ENCODE data around the gene AGXT. TPM values are rescaled to one million over a fixed set of nuclear protein-coding genes. Genes with fewer than 3 reads are reported as not detected.

AGXT gene
- total RNA-seq, 4 donors from 2014 or later, result 1.5 TPM; not detected in 3

DNA sequence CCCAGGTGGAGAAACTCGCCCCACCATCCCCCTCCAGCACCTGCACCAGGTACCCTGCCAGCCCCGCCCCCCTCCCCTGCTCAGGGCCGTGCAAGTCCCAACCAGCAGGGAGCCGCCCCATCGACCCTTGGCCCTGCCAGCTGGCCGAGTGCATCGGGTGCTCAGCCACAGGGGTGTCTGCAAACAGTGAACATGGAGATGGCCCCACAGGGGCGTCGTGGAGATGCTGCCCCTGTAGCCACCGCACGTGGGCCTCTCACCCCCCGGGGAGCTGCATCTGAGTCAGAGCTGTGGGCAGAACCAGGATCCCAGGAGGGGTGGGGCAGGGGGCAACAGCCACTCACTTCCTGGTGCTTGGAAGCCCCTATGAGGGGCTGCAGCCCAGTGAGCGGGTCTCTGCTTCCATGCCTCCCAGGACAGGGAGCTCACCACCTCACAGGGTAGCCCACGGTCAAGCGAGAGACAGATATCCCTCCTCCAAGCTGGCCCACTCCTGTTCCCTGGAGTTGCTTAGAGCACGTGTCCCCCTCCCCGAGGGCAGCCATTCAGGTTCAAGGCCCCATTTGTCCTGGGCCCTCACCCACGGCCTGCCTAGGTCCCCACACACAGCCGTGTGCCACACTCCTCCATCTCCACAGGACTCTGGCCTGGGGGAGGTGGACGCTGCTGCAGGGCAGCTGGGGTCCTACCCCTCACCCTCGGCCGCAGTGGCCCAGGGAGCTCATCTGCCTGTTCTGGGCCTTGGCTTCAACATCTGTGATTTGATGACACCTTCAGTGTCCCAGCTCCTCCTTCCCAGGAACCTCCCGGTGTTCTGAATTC lies 28.5 kb downstream of the AGXT start:
- DNase-seq, result peak in 2 of 3 donors; percentile 68 to 82
- H3K4me3 ChIP-seq, result no peak overlapping the region
- H3K9me3 ChIP-seq, result no peaks in the 10 kb centered on the region
- H3K27ac ChIP-seq, result no peak overlapping the region
- no peaks in the 10 kb centered on the region for H3K27me3 ChIP-seq
- peaks cover 0 to 16% (median 0%) of the 10 kb centered on the region in 4 donors for H3K4me1 ChIP-seq
- TF ChIP-seq POLR2A (IDR thresholded peaks at IDR 0.05), result no peak
- TF ChIP-seq, protein P1, sequence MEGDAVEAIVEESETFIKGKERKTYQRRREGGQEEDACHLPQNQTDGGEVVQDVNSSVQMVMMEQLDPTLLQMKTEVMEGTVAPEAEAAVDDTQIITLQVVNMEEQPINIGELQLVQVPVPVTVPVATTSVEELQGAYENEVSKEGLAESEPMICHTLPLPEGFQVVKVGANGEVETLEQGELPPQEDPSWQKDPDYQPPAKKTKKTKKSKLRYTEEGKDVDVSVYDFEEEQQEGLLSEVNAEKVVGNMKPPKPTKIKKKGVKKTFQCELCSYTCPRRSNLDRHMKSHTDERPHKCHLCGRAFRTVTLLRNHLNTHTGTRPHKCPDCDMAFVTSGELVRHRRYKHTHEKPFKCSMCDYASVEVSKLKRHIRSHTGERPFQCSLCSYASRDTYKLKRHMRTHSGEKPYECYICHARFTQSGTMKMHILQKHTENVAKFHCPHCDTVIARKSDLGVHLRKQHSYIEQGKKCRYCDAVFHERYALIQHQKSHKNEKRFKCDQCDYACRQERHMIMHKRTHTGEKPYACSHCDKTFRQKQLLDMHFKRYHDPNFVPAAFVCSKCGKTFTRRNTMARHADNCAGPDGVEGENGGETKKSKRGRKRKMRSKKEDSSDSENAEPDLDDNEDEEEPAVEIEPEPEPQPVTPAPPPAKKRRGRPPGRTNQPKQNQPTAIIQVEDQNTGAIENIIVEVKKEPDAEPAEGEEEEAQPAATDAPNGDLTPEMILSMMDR (IDR thresholded peaks at IDR 0.05), result no peak
- H3K36me3 ChIP-seq, result no peaks in the 10 kb centered on the region

DNA sequence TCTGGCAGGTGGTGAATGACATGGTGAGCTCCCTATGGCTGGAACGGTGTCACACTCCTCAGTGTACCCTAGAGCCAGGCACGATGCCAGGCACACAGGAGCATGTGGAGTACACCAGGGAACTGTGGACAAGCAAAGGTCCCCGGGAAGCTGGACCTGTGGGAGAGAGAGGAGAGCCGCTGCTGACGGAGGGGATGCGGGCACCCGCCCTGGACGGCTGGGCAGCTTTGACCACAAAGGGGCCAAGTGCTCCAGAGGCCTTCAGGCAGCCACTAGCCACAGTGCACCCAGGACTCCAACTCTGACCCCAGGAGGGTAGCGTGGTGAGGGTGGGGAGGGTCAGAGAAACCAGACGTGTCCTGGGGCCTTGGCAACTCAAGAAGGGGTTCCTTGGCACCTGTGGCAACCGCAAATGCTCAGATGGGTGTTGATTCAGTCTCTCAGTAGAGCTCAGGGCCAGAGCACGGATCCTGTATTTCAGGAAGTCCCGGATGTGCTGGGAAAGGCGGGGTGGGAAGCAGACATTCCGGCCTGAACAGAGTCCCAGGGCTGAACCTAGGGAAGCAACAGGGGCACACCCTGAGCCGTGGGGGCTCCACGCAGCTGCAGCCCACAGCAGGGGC lies 29.6 kb downstream of the AGXT start:
- Histone ChIP-seq H3K4me1 (peaks cover 0 to 16% (median 0%) of the 10 kb centered on the region in 4 donors), H3K4me3 (no peak overlapping the region), H3K27ac (peak overlapping the region in 1 of 4 donors; percentile 25), H3K27me3 (no peaks in the 10 kb centered on the region), H3K9me3 (no peaks in the 10 kb centered on the region), H3K36me3 (no peaks in the 10 kb centered on the region)
- TF ChIP-seq, protein P1 (IDR thresholded peaks at IDR 0.05), result no peak
- TF ChIP-seq POLR2A (IDR thresholded peaks at IDR 0.05), result no peak
- DNase-seq, result no peak

DNA sequence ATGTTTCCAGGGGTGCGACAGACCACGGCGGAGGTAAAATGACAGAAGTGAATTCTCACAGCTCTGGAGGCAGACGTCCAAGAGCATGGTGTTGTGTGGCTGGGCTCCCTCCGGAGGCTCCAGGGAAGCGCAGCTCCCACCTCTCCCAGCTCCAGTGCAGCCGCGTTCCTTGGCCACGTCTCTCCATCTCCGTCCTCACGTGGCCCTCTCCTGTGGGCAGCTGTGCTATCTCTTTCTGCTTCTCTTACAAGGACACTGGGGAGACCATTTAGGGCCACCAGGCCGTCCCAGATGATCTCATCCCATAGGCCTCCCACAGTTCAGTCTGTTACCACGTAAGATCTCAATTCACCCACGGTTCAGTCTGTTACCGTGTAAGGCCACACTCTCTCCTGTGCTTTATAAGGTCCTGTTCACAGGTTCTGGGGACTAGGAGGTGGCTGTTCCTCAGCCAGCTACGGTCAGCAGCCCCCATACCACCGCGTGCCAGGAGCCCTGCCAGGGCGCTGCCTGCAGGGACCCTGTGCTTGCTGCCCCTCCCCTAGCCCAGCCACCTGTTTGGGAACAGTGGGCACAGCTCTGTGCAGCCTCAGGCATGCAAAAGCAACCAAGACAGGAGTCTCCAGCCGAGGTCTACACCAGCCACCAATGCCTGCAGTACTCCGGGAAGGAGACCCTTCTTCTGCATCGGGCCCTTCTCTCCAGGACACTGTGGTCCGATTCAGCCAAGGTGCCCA lies 30.3 kb downstream of the AGXT start:
- H3K27me3 ChIP-seq, result no peaks in the 10 kb centered on the region
- no peak for DNase-seq
- no peaks in the 10 kb centered on the region for H3K9me3 ChIP-seq
- H3K36me3 ChIP-seq, result no peaks in the 10 kb centered on the region
- no peak overlapping the region for H3K4me3 ChIP-seq
- H3K27ac ChIP-seq, result no peak overlapping the region
- TF ChIP-seq, protein P1 (IDR thresholded peaks at IDR 0.05), result no peak
- TF ChIP-seq POLR2A (IDR thresholded peaks at IDR 0.05), result no peak
- peaks cover 0 to 16% (median 0%) of the 10 kb centered on the region in 4 donors for H3K4me1 ChIP-seq

DNA sequence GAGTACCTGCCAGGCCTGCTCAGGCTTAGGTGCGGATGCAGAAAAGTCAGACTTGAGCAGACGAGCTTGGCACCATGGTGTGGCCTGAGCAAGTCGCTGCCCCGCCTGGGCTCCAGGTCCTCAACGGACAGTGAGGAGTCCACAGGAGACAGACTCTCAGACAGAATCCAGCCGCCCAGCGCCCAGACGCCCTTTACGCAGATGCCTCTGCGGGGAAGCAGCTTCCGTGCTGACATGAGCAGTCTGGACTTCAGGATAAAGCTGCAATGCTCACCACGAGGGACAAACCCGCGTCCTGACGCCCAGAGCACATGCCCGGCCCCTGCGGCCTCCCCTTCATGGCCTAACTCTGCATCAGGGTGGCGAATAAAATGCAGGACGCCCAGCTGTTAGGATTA lies 30.8 kb downstream of the AGXT start:
- Histone ChIP-seq H3K36me3 (no peaks in the 10 kb centered on the region), H3K9me3 (no peaks in the 10 kb centered on the region), H3K4me1 (peaks cover 0 to 16% (median 0%) of the 10 kb centered on the region in 4 donors), H3K4me3 (no peak overlapping the region), H3K27ac (no peak overlapping the region), H3K27me3 (no peaks in the 10 kb centered on the region)
- no peak for DNase-seq
- TF ChIP-seq, protein P1 (IDR thresholded peaks at IDR 0.05), result no peak
- TF ChIP-seq POLR2A (IDR thresholded peaks at IDR 0.05), result no peak

DNA sequence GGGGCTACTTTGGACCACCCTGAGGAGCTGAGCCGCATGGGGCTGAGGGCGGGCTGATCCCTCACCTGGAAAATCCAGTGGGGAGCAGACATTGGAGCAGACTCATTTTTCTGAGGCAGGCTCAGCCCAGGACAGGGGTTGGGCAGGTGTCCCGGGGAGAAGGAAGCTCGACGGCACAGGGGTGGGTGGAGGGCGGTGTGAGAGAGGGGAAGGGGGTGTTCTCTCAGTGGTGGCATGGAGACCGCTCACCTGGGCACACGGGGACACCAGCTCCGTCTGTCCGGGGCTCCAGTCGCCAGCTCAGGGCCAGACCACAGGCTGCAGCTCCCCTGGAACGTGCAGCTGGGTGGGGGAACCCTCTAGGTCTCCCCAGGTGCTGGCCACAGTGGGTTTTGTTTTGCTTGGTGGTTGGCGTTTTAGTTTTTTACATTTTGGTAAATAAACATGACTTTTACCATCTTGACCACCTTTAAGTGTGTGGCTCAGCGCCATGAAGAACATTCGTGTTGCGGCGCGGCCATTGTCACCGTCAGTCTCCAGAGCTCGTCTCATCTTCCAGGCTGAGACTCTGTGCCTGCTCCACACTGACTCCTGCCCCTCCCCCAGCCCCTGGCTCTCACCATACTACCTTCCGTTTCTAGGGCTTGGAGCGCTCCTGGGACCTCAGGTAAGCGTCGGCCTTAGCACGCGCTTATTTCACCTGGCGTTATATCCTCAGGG lies 31.7 kb downstream of the AGXT start:
- Histone ChIP-seq H3K4me1 (peaks cover 0 to 16% (median 0%) of the 10 kb centered on the region in 4 donors), H3K9me3 (no peaks in the 10 kb centered on the region), H3K4me3 (no peak overlapping the region), H3K27ac (no peak overlapping the region), H3K27me3 (no peaks in the 10 kb centered on the region), H3K36me3 (no peaks in the 10 kb centered on the region)
- TF ChIP-seq, protein P1 (IDR thresholded peaks at IDR 0.05), result no peak
- TF ChIP-seq POLR2A (IDR thresholded peaks at IDR 0.05), result no peak
- no peak for DNase-seq

Measured in Peyer's patch (tissue), 4 donors.